ENCODE measurements around the gene TRIOBP. TPM values are rescaled to one million over a fixed set of nuclear protein-coding genes. Genes with fewer than 3 reads are reported as not detected.

TRIOBP gene
- total and polyA plus RNA-seq, 8 donors, result 57.4 to 84.9 (median 71.4) TPM

- no peak for ATAC-seq
- H3K4me1 ChIP-seq, result peaks cover 43 to 77% of the 10 kb centered on the region in 2 donors
These were observed 50.9 kb downstream of the TRIOBP start for GRCh38 chr22:37747715-37748100.

DNA sequence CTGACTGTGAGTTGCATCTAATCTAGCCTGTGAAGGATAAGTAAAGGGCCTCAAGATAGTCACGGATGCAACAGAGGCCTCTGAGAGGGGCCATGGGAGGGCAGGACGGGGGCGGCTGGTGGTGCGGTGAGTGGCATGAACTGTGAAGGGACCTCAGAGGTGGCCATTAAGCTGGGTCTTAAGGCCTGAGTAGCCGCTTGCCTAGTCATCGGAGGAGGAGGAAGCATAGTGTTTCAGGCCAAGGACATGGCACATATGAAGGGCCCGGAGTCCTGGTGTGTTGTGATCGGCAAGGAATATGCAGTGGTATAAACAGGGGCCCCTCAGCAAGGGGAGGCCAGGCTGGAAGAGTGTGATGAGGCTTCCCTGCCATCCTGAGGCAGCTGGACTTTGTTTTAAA lies 51.8 kb downstream of the TRIOBP start:
- ATAC-seq, result no peak
- intact Hi-C loops (cut with DNase I), result no loop called here
- H3K27me3 ChIP-seq, result no peaks in the 10 kb centered on the region

More at GRCh38 chr22:37747715-37748100, 50.9 kb downstream of the TRIOBP start:
- TF ChIP-seq CTCF (IDR thresholded peaks at IDR 0.05), result no peak
- Histone ChIP-seq H3K27ac (peak overlapping the region; percentile 92), H3K4me3 (peak overlapping the region; percentile 70 to 92), H3K36me3 (peaks cover 0 to under 1% of the 10 kb centered on the region in 2 donors), H3K27me3 (no peaks in the 10 kb centered on the region), H3K9me3 (no peaks in the 10 kb centered on the region)
- no peak for DNase-seq
- intact Hi-C loops (cut with DNase I), result no loop called here

DNA sequence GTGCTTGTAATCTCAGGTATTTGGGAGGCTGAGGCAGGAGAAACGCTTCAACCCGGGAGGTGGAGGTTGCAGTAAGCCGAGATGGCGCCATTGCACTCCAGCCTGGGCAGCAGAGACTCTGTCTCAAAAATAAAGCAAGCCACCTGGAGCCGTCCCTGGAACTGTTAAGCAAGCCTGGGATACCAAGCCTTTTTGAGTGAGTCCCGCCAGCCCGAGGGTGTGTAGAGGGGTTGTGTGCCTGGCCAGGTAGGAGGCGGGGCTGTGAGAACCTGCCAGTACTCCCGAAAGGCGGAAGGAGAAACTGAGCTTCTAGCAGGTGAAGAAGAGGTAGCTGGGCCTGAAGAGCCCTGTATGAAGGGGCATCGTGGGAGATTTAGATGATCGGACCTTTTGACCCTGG lies 52.4 kb downstream of the TRIOBP start:
- peaks cover 49 to 84% of the 10 kb centered on the region in 2 donors for H3K4me1 ChIP-seq
- TF ChIP-seq CTCF (IDR thresholded peaks at IDR 0.05), result no peak
- peaks cover 0 to 15% of the 10 kb centered on the region in 2 donors for H3K36me3 ChIP-seq
- H3K9me3 ChIP-seq, result no peaks in the 10 kb centered on the region
- ATAC-seq (peak; percentile 30), DNase-seq (peak in 1 of 4 donors; percentile 79)
- H3K4me3 ChIP-seq, result no peak overlapping the region
- peak overlapping the region; percentile 33 to 92 for H3K27ac ChIP-seq
- intact Hi-C loops (cut with DNase I), result no loop called here
- H3K27me3 ChIP-seq, result no peaks in the 10 kb centered on the region

More for the DNA sequence above, 51.8 kb downstream of the TRIOBP start:
- peaks cover 49 to 82% of the 10 kb centered on the region in 2 donors for H3K4me1 ChIP-seq
- H3K36me3 ChIP-seq, result peaks cover 0 to 9% of the 10 kb centered on the region in 2 donors
- peak overlapping the region; percentile 92 for H3K27ac ChIP-seq
- no peak for TF ChIP-seq CTCF (IDR thresholded peaks at IDR 0.05)
- no peaks in the 10 kb centered on the region for H3K9me3 ChIP-seq
- H3K4me3 ChIP-seq, result no peak overlapping the region
- DNase-seq, result no peak

DNA sequence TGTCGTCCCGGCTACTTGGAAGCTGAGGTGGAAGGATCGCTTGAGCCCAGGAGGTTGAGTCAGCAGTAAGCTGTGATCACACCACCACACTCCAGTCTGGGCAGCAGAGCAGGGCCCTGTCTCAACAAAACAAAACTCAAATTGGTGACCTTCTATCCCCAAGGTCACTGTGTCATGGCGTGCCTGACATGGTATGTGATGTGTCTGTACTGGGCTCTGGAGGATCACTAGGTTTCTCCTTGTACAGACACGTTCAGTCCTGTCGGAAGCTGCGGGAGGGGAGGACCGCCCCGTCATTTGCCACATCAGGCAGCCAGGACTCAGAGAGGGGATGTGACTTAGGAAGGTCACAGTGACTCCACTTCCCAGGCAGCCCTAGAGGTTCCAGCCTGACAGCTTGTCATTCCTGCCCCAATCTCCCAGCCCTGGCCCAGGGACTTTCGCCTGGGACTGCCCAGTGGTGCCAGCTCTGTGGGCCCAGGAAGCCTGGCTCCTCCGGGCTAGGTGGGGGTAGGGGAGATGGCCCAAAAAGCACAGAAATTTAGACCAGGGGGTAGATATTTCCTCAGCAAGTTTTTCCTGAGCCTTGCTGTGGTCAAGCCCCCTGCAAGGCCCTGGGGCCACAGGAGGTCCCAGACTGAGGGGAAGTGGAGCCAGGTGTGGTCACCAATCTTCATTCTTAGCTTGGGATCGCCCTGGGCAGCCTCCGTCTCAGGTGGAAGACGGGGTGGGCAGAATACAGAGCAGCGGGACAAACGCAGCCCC lies 53.2 kb downstream of the TRIOBP start:
- Histone ChIP-seq H3K27ac (peak overlapping the region; percentile 50 to 92), H3K4me1 (peaks cover 49 to 84% of the 10 kb centered on the region in 2 donors), H3K27me3 (no peaks in the 10 kb centered on the region), H3K4me3 (no peak overlapping the region), H3K36me3 (peaks cover 0 to 23% of the 10 kb centered on the region in 2 donors), H3K9me3 (no peaks in the 10 kb centered on the region)
- ATAC-seq (no peak), DNase-seq (no peak)
- intact Hi-C loops (cut with DNase I), result no loop called here
- no peak for TF ChIP-seq CTCF (IDR thresholded peaks at IDR 0.05)

GRCh38 chr22:37750596-37751162 lies 53.8 kb downstream of the TRIOBP start:
- Histone ChIP-seq H3K4me1 (peaks cover 49 to 80% of the 10 kb centered on the region in 2 donors), H3K27me3 (no peaks in the 10 kb centered on the region), H3K27ac (peak overlapping the region; percentile 83 to 92), H3K9me3 (no peaks in the 10 kb centered on the region), H3K4me3 (no peak overlapping the region), H3K36me3 (peaks cover 0 to 29% of the 10 kb centered on the region in 2 donors)
- DNase-seq, result no peak
- no peak for TF ChIP-seq CTCF (IDR thresholded peaks at IDR 0.05)
- no peak for ATAC-seq
- intact Hi-C loops (cut with DNase I), result no loop called here
